Measurements from ENCODE around the gene CNTF.
A peak's percentile ranks its signal among the peaks of the same experiment; 100 is the strongest.

CNTF gene

DNA sequence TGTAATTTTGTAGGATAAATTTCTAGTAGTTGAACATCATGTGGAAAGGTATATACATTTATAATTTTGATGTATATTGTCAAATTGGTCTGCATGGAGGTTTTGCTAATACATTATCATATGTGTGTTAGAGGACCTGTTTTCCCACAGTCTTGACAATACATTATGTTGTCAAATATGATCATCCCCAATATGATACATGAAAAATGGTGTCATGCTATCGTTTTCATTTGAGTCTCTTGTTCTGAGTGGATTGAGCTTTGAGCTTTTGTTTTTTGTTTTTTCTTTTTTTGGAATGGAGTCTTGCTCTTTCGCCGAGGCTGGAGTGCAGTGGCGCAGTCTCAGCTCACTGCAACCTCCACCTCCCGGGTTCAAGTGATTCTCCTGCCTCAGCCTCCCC is 14.1 kb upstream of the CNTF start:
- DNase-seq, result no peak

DNA sequence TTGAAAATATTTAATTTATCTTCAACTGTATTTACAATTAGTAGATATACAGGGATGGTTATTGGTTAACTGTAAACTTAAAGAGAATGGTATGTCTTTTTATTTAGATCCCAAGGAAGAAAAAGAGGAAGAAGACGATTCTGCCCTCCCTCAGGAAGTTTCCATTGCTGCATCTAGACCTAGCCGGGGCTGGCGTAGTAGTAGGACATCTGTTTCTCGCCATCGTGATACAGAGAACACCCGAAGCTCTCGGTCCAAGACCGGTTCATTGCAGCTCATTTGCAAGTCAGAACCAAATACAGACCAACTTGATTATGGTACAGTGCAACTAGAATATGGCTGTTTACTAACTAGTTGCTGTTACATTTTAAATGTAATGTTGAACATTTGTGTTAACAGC is 12.7 kb upstream of the CNTF start:
- peak; percentile 72 to 76 for DNase-seq

DNA sequence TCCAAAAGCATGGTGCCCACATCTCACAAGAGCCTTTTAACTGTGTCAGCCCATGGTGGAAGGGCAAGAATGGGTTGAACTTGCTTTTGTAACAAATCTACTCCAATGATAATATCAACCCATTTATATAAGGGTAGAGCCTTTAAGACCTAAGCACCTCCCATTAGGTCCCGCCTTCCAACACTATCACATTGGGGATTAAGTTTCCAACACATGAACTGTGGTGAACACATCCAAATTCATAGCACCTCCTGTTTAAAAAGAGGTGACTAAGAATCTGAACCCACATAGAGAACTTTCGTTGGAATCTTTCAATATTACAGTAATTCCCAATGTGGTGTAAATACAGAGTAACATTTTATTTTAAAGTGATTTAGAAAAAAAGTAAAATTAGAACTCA is 9.2 kb upstream of the CNTF start:
- no peak for DNase-seq

DNA sequence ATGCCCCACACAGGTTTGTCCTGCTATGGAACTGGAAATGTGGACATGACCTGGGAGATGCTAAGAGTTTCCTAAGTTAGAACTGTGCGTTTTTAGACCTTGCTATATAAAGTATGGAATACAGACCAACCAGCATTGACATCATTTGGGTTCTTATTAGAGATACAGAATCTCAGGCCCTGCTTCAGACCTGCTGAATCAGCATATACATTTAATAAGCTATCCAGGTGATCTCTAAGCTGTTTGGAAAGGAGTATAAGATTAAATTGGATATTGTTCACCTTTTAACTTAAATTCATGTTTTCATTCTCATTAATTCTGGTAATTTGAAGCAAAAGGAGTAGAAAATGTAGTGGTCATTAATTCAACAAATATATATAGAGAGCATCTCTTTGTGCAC is 6.9 kb upstream of the CNTF start:
- DNase-seq, result no peak

DNA sequence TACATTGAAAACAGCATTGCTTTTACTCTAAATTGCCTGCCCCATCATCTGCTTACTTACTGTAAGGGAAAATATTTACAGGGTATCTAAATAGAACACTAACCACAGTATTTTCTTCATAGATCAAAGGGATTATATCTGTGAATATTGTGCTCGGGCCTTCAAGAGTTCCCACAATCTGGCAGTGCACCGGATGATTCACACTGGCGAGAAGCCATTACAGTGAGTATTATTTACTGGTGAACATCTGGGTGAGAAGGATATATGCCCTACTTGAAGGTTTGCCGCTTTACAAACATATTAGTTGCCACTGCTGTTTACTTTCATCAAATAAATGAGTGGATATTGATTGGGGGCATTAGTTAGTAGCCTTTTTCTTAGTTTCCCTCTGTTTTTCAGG is 5.9 kb upstream of the CNTF start:
- no peak for DNase-seq

DNA sequence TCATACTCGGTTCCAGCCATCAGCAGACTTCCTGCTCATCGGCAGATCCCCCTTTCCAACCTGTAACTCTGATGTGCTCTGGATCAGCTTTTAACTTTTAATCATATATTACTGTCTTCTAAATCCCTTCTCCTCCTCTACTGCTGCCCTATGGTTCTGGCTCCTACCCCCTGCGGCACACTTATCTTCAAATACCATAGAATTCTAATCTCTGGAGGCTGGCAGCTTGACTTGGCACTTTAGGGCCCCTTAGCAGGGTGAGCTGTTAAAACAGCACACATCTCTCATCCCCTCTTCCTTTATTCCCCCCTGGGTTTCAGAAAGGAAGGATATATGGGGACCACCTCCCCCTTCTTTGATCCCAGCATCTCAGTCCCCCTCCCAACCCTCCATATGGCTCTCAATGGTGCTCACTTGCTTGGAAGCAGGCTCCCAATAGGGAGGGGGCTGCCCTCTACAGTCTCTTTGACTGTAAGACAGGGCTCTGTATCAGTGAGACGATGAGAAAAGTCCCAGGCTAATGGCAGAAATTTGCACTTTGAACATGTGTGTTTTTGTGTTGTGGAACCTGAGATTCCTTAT is 4.4 kb upstream of the CNTF start:
- DNase-seq, result peak in 1 of 2 experiments; percentile 25

DNA sequence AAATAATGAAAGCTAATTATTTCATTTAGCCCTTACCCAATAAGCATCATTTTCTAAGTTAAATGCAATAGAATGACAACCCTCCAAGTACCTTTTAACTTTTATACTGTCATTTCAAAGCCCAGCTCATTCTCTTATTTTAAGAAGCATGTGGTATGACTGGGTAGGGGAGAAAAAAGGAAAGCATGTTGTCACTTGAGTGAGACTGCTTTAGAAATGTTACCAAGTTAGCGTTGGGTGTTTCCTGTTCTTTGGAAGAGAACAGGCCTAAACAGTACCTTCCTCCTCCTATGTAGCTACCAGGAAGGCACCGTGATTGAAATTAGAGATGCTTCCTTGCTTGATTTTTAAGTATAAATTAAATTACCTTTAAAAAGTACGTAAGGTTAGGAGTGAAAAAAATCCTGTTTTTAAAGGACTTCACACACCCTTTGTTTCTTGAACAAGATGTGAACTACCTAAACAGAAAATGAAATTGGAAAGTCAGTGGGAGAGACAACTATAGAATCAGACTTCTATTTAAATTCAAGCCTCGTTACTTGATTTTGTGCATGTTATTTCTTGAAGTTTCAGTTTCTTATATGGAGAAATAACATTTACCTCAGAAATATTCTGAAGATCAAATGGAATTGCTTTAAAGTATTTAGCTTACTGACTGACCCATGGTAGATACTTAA is 741 bp upstream of the CNTF start:
- DNase-seq, result no peak

DNA sequence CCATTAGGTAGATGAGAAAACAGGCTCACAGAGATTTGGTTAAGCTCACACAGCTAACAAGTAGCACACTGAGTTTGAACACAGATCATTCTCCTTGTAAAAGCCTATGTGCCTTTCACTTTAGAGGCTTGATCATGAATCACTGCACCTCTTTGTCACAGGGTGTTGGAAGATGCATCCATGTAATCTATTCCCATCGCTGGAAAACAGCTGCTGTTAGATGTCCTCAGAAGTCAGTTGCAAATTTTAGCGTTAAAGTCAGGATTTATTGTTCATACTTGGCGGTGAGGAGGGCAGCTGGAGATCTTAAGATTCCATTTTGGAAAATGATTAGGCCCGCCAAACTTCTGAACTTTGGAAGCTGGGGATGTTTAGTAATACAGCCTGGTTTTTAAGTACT is 2.6 kb downstream of the CNTF start:
- no peak for DNase-seq

DNA sequence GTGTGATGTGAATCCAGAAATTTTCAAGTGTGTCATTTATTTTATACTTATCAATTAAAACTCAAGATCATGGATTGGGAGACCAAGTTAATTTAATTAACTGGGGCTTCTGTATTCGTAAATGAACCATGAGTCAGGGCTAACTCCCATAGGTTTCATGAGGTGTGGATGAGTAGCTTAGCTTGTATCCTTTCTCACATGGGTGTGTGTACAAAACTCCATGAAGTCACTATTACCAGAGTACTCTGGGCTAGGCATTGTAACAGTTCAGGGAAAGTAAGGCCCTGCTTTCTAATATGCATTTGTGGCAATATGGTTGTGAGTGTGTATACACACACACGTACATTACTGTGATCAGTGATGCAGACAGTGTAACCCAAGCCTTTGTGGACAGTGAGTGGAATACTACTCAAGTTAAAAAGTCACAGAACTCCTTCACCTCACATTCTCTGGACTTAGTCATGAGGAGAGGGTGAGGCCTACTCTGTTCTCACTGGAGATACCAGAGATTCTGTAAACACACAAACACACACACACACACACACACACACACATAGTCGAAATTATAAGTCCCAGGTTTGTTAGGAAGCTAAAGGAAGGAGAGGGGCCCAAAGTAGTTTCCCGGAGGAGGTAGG is 3.5 kb downstream of the CNTF start:
- no peak for DNase-seq

DNA sequence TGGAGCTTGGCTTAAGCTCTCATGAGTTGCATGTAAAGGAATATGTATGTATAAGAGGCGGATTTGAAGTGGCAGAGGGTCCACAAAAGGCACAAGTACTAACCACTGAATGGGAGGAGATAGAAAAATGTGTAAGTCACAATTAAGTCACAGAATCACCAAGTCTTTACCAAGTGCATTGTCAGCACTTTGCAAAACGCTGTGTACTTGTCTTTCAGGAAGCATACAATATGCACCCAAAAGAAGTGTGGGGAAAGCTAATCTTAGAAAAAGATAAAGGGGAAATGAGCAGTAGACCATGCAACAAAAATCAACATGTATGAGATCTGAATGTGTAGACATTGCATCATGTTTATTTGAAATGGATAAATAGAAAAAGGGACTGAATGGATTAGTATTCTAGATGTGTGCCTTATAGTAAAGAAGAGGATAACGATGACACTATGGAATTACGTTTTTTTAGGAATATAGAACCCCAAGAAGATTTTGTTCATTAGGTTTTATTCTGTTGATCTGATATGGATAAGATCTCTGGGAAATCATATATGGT is 4.5 kb downstream of the CNTF start:
- no peak for DNase-seq

DNA sequence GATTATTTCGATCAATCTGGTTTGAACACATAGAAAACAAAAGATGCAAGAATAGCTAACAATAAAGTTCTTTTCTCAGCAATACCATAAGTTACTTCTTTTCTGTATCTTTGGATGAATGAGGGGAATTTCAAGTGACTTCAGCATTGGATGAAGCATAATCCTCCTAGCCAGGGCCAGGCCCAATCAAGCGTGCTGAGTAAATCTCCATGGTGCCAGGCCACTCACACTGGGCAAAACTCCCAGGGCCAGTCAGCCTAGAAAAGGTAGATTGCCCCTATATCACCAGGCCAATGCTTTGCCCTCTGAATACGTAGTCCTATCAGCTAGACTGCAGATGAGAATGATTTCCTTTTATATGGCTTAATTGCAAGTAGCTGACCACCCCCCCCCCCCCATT is 6.0 kb downstream of the CNTF start:
- no peak for DNase-seq

DNA sequence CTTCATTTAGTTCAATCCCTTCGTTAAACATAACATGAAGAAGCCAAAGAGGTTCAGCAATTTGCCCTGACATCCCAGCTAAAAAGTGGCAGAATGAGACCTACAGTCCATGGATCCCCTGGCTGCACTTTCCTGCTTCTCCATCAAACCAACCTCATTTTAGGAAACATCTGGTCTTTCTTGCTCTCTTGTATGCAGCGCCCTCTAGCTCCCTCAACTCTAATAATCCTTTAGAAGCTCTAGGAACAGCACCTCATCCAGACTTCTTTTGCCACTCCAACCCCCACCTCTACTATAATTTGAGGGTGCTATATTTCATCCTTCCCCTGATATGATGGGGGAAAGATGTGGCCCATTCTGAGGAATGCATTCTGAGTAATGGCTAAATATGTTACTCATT is 7.4 kb downstream of the CNTF start:
- DNase-seq, result peak; percentile 82 to 93

DNA sequence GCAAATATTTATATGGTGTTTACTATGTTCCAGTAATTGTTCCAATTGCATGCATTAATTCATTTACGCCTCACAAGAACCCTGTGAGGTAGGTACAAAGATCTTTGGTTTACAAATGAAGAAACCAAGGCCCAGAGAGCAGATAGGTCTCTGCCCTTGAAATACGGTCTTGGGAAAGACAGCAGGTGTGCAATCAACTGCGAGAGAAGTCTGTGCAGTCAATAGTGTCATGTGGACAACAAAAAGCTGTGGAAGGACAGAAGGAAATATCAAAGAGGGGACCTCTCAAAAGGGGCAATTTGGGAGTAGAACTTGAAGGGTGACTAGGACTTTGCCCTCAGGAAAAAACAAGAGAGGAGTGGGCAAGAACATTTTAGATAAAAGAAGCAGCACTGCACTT is 8.9 kb downstream of the CNTF start:
- no peak for DNase-seq

DNA sequence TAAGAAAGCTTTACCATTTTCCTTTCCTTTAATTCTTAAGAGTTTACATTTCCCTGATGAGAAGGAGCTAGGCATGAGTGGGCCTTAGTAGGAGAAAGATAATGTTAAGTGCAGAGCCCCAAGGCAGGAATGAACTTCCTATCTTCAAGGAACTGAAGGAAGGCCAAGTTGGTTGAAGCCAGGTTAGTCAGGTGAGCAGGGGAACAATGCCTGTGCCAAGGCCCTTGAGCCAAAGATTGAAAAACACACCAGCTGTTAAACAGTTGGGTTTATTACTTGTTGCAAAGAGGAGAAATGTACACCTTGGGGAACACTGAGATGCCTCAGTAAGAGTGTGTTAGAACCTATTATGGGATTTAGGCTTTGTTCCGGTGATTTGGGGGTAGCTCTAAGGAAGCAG is 10.0 kb downstream of the CNTF start:
- no peak for DNase-seq

DNA sequence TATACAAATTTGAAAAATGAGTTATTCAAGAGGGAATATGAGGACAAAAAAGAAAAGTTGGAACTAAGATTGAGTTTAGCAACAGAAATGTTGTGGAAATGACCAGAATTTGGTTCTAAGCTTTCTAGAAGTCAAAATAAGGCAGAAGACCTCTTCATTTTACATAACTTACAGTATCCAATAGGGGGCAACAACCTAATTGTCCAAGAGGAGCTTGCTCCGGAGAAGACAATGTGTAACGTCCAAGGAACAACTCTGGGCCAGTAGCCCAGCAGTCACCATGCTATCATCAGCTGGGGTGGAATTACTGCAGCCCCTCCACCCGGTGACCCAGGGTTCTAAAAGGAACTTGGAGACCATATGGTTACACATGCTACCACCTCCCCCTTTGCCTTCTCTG is 14.1 kb downstream of the CNTF start:
- DNase-seq, result no peak

DNA sequence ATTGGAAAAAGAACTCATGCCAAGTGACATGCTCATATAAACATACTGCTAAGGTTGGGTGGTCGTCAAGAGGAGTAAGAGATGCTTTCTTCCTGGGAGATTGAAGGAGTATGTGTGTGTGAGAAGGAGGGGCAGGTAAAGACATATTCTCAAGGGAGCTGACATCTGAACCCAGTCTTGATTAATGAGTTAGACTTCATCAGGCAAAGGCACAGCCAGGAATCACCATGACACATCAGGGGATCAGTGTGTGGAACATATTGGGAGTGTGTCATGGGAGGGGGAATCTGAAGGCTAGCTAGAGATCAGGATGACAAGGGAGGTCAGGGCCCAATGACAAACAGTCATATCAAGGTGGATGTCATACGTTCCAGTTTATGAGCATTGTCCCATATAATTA is 14.9 kb downstream of the CNTF start:
- no peak for DNase-seq

DNA sequence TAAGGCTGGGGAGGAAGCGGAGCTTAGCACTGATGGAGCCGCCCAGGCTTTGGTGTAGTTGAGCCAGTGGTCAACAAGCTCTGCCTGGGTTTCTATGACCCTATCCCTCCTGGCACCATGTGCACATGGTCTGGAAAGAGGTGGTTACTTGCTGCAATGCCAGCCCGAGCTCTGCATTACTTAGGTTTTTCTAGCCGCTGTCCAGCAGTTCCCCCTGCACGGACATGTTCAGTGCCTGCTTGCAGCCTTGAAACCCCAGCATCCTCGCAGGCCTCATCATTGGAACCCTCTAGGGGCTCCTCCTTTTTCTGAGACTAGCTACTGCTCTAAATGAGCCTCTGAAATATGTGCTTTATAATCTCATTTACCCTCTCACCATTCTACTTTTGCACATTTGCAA is 16.6 kb downstream of the CNTF start:
- no peak for DNase-seq

DNA sequence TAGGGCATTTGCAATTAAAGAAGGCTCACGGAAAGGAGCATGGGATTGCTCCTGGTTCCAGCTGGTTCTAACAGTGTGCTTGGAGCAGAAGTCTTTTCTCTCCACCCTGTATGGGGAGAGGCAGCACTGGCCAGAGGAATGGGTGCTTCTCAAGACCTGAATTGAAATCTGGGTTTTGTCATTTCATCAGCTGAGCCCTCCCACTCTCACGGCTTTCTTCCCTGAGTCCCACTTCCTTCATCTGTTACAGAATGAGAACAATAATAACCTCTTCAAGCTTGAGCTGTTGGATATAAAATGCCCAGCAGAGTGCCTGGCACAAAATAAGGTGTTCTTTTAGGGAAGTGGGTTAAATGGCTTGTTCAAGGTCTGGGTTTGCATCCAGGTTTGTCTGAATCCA is 17.2 kb downstream of the CNTF start:
- DNase-seq, result no peak

DNA sequence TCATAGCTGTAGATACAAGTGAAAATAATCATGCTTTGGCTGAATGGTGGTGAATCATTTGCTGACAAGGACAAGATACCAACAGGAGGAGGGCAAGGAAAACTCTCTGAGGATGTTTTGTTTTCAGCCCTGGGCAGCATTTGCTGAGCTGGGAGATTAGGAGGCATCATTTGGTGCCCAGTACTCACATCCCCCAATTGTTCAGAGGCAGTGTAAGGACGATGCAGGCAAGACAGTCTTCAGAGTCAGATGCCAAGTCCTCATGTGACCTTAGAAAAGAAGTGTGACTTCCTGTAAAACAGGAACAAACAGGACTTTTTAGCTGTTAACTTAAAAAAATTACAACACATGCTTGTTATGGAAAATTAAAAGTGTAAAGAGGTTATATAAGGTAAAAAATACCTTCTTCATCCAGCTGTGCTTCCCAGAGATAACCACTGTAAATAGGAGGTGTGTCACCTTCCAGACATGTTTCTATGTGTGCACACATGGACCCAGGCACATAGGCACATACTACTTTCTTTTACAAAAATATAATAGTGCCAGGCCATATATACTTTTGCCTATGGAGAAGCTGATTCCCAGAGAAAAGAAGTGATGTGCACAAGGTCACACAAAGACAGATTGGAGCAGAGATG is 18.0 kb downstream of the CNTF start:
- DNase-seq, result peak in 1 of 2 experiments; percentile 8

DNA sequence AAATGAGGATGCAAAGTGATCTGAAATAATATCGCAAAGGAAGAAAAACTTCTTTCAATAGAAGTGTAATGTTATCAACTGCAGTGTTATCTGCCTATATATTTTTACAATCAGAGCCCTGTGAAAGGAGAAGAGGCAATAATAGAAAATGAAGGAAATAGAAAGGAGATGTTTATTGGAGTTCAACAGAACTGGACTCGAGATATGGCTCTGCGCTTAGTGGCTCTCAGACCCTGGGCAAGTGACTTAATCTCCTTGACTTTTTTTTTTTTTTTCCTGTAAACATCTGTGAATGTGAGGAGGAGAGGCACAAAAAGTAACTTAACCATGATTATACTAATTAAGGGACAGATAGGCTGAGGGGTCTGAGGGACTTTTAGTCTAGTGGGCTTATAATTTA is 18.9 kb downstream of the CNTF start:
- no peak for DNase-seq

DNA sequence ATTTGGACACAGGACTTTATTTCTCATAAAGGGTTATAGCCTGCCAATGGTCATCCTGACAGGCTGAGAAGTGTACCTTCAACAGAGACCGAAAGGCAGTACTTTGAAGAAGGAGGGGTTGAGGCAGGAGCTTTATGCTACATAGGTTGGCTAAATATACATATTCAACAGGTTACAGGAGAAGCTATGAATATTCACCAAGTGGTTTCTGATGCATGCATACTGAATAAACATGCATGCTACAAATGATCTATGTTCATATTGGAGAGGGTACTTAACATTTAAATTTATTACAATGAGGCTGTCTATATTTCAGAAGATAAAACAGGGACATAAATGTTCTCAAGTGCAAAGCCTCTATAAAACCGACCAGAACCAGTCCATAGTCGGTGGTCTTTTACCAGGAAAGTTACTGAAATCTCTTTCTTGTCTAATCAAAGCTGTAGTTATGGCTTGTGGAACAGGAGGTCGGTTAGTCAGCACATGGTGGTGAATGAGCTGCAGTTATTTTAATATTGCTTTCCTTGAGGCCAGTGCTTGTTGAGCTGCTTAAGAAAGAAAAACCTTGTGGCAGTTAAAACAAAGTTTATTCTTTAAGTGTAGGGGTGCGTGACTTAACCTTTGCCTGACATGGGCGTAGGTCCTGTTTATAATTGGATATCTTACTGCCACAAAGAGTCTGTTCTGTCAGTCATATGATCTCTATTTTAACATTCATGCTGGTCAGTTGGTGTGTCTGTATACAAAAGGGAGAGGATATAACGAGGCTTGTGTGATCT is 19.5 kb downstream of the CNTF start:
- DNase-seq, result no peak

DNA sequence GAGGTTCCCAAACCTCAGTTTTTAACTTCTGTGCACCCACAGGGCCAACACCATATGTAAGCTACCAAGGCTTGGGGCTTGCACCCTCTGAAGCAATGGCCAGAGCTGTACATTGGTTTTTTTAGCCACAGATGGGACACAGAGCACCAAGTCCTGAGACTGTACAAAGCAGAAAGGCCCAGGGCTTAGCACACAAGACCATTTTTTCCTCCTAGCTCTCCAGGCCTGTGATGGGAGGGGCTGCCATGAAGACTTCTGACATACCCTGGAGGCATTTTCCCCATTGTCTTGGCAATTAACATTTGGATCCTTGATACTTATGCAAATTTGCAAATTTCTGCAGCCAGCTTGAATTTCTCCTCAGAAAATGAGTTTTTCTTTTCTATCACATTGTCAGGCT is 23.4 kb downstream of the CNTF start:
- no peak for DNase-seq

DNA sequence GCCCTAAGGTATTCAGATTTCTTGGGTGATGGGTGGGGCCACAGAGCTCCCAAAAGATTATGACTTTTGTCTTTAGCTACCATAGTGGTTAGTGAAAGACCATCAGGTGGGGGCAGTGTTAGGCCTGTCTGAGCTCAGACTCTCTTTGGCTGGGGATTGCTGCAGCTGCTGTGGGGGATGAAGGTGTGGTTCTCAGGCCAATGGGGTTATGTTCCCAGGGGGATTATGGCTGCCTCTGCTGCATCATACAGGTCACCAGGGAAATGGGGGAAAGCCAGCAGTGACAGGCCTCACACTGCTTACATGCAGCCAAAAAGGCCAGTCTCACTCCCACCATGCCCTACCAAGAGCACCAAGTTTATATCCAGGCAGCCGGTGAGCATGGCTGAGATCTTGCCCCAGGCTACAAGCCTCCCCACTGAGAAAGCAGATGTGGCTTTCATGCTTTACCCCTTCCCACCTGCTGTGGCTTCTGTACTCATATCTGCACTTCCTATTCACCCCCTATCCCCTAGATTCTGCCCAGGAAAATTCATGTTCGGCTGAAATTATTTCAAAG is 24.8 kb downstream of the CNTF start:
- DNase-seq, result no peak
